Body of pancreas (tissue), 4 donors: ENCODE measurements around the gene SRRM4. TPM values are rescaled to one million over a fixed set of nuclear protein-coding genes. Genes with fewer than 3 reads are reported as not detected.

Experiments
- ATAC-seq: fragments of 150-250 bp; one replicate; pipeline ENCODE4 v1.9.1; 2016
- DNase-seq, 4 donors: peaks; one replicate each; pipeline ENCODE4 v3.0.0-alpha.2; 2019
- H3K27ac ChIP-seq, 4 donors: fragments of 200-600 bp; sonication (generic); 1 replicate in 3 of 4; 2 replicates in 1 of 4; pipeline versions ENCODE4 v1.5.1 to v1.6.1; 2016 to 2019; ENCODE audit warnings: mild to moderate bottlenecking in 1 of 4, mixed read lengths in 1 of 4, moderate library complexity in 1 of 4
- H3K27me3 ChIP-seq, 2 donors: fragments of 200-600 bp; sonication (generic); one replicate each; pipeline ENCODE4 v1.6.0; 2016; ENCODE audit warnings: mild to moderate bottlenecking in 1 of 2
- H3K36me3 ChIP-seq, 2 donors: fragments of 200-600 bp; sonication (generic); replicated peaks in 1 of 2; 2 replicates each; pipeline ENCODE4 v1.5.1; 2016; ENCODE audit warnings: low read depth in 2 of 2; ENCODE audit not compliant: insufficient read depth in 1 of 2
- H3K4me1 ChIP-seq: fragments of 200-600 bp; sonication (generic); one replicate; pipeline ENCODE4 v1.6.0; 2016
- H3K4me3 ChIP-seq, 2 donors: fragments of 200-600 bp; sonication (generic); 1 replicate in 1 of 2; 2 replicates in 1 of 2; pipeline ENCODE4 v1.5.1; 2016 to 2019
- H3K9me3 ChIP-seq, 3 donors: fragments of 200-600 bp; sonication (generic); 1 replicate in 2 of 3; 2 replicates in 1 of 3; pipeline ENCODE4 v1.5.1; 2016
- CTCF ChIP-seq, 7 experiments: fragments of 450-650 bp in 4 of 7; fragments of 200-600 bp in 3 of 7; sonication (generic) in 3 of 7; IDR thresholded peaks; one replicate each; pipeline ENCODE4 v1.5.1; 2016 to 2019; ENCODE audit warnings: antibody characterized with exemption in 7 of 7
- POLR2A ChIP-seq, 3 donors: fragments of 450-650 bp; IDR thresholded peaks; one replicate each; pipeline ENCODE4 v1.6.1; 2016; ENCODE audit warnings: antibody characterized with exemption in 3 of 3, mild to moderate bottlenecking in 2 of 3
- WGBS, 2 donors: methylation state at CpG; one replicate each; pipeline ENCODE4 v1.1.5; 2017; 5-methylcytosine and 5-hydroxymethylcytosine counted together
- intact Hi-C: fragments of 100-400 bp; cut with DNase I; formaldehyde crosslinking; loops from one replicate; pipeline ENCODE4 v1.15.1; 2023
- total RNA-seq, 2 donors: library from RNA; depleted of rRNA; stranded (reverse); fragments of >200 nt; gene quantifications; one replicate each; pipeline ENCODE4 v1.1.0, GENCODE V29; 2016

The SRRM4 gene
- total RNA-seq, 2 donors from 2014 or later: not detected

- no peaks in the 10 kb centered on the region for H3K9me3 ChIP-seq
- intact Hi-C loops: no loop called here
- H3K4me3 ChIP-seq: no peak overlapping the region
- no peak for TF ChIP-seq POLR2A (IDR thresholded peaks at IDR 0.05)
- H3K27ac ChIP-seq: no peak overlapping the region
- H3K36me3 ChIP-seq: no peaks in the 10 kb centered on the region
- no peaks in the 10 kb centered on the region for H3K27me3 ChIP-seq
- DNase-seq (no peak), ATAC-seq (no peak)
- WGBS, 2 donors: 87 to 88% methylated on average over 16 of the region's 16 CpGs
- H3K4me1 ChIP-seq: no peaks in the 10 kb centered on the region
These were observed 213.9 kb downstream of the SRRM4 start for GRCh38 chr12:119195256-119195655.

DNA sequence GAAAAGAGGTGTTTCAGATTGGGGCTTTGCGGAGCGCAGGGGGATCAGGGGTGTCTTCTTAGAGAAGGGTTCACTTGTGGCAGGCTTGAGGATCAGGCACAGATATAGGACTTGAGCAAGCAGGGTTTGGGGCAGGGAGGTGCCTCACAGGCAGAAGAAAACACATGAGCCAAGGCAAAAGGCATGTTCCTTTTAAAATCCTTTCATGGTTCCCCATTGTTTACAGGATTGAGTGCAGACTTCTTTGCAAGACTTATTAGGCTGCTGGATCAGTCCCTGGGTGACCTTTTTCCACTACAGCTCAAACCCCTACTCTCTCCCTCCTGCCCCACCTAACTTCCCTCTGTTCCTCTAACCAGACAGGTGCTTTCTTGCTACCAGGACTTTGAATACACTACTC lies 217.1 kb downstream of the SRRM4 start:
- ATAC-seq (no peak), DNase-seq (no peak)
- WGBS, 2 donors: 83 to 92% methylated on average over 2 of the region's 2 CpGs
- H3K9me3 ChIP-seq: no peaks in the 10 kb centered on the region
- no peak overlapping the region for H3K27ac ChIP-seq
- TF ChIP-seq CTCF (IDR thresholded peaks at IDR 0.05) (no peak), POLR2A (IDR thresholded peaks at IDR 0.05) (no peak)
- no peaks in the 10 kb centered on the region for H3K27me3 ChIP-seq
- no peak overlapping the region for H3K4me3 ChIP-seq
- no peaks in the 10 kb centered on the region for H3K36me3 ChIP-seq
- H3K4me1 ChIP-seq: no peaks in the 10 kb centered on the region
- intact Hi-C loops: no loop called here

DNA sequence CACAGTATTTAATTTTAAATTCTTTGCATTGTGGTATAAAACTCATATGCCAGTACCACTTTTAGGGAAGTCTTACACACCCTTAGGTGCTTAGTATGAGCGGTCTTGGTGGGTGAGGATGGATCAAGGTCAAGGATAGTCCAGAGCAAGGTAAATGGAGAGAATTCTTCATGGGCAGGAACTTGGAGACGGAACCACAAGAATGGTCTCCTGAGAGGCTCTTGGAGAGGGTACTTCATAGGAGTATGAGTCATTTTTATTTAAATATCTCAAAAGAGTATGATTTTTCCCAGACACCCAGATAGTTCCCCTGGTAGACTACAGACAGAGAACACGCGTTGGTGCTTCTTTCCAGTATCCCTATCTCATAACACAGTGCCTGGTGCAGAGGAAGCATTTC lies 219.3 kb downstream of the SRRM4 start:
- H3K9me3 ChIP-seq: no peaks in the 10 kb centered on the region
- no peaks in the 10 kb centered on the region for H3K4me1 ChIP-seq
- intact Hi-C loops: no loop called here
- DNase-seq (no peak), ATAC-seq (no peak)
- TF ChIP-seq CTCF (IDR thresholded peaks at IDR 0.05) (no peak), POLR2A (IDR thresholded peaks at IDR 0.05) (no peak)
- no peaks in the 10 kb centered on the region for H3K27me3 ChIP-seq
- no peak overlapping the region for H3K4me3 ChIP-seq
- H3K27ac ChIP-seq: no peak overlapping the region
- WGBS, 2 donors: 83 to 89% methylated on average over 4 of the region's 4 CpGs
- no peaks in the 10 kb centered on the region for H3K36me3 ChIP-seq

DNA sequence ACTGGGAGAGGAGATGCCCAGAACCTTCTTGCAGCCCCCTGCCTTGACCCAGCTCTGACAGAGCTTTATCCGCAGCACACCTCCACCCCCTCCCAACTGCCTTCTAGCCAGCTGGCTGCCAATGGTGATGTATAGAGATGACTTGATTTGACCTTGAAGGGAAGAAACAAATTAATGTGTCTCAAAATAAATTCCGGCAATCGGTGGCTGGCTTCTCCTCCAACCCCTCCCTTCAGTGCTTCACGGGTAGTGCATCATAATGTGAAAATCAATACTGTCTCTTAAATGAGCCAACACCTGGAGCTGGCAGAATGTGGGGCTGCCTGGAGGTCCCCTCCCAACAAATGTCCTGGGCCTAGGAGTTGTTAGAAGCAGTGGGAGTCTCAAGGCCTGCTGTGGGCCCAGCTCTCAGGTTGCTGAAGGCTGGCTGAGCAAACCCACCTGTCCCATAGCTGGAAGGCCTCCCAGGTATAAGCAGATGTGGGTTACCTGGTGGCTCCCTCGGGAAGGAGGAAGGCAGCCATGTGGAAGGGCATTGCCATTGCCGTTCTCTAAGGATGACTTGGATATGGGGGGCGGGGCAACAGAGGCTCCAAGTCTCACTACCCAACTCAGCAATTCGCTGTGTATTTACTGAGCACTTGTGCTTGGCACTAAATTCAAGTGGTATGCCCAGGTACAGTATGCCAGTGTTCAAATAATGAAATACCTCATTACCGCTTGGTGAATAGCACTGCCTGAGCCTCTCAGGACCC lies 220.6 kb downstream of the SRRM4 start:
- intact Hi-C loops: no loop called here
- no peak overlapping the region for H3K4me3 ChIP-seq
- H3K27ac ChIP-seq: no peak overlapping the region
- no peaks in the 10 kb centered on the region for H3K9me3 ChIP-seq
- no peaks in the 10 kb centered on the region for H3K36me3 ChIP-seq
- no peak for DNase-seq
- 58 to 63% methylated on average over 8 to 9 of the region's 9 CpGs for WGBS, 2 donors
- H3K27me3 ChIP-seq: no peaks in the 10 kb centered on the region
- no peak for TF ChIP-seq CTCF (IDR thresholded peaks at IDR 0.05)
- no peak for TF ChIP-seq POLR2A (IDR thresholded peaks at IDR 0.05)
- no peak for ATAC-seq
- H3K4me1 ChIP-seq: no peaks in the 10 kb centered on the region

DNA sequence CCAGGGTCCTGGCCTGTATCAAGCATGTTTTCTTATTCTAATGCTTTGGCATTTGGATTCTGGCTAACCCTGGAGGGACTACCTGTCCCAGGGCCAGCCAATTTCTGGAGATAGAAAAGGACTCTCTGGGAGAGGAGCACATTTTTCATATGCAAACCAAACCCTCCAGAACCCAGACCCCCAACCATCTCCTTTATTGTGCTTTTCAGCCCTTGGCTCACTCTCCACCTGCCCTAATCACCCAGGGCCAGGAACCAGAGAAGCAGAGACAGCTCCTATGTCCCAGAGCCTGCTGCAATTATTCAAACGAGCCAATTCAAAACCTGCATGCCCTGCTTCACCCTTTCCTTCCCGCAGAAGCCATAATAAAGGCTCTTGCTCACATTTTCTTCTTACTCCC lies 221.2 kb downstream of the SRRM4 start:
- 26 to 46% methylated on average over 2 of the region's 2 CpGs for WGBS, 2 donors
- Histone ChIP-seq H3K9me3 (no peaks in the 10 kb centered on the region), H3K36me3 (no peaks in the 10 kb centered on the region), H3K27me3 (no peaks in the 10 kb centered on the region), H3K4me1 (no peaks in the 10 kb centered on the region), H3K4me3 (no peak overlapping the region), H3K27ac (no peak overlapping the region)
- intact Hi-C loops: no loop called here
- ATAC-seq (no peak), DNase-seq (no peak)
- TF ChIP-seq POLR2A (IDR thresholded peaks at IDR 0.05): no peak
- TF ChIP-seq CTCF (IDR thresholded peaks at IDR 0.05): no peak
